Cardiac muscle cell (in vitro differentiated cells and primary cell): ENCODE results near the gene PNMA5. TPM values are rescaled to one million over a fixed set of nuclear protein-coding genes. Genes with fewer than 3 reads are reported as not detected.
A peak's percentile ranks its signal among the peaks of the same experiment; 100 is the strongest.
"Not testable (repeated sequence)": the region's sequence is repeated elsewhere in the genome, so short reads cannot be mapped to it uniquely, and the experiment has no call there.

ENCODE experiments used
- DNase-seq, 2 donors: peaks; one replicate each; pipeline versions ENCODE4 v3.0.0 to v3.0.0-alpha.2; 2010 to 2017; ENCODE audit warnings: low read depth in 1 of 2, low spot score in 1 of 2
- H3K27ac ChIP-seq: fragments of 200-600 bp; sonication (generic); 2 replicates; pipeline ENCODE4 v1.5.1; 2016
- H3K27me3 ChIP-seq: fragments of 200-600 bp; sonication (generic); 2 replicates; pipeline ENCODE4 v1.6.0; 2016; ENCODE audit warnings: control low read depth
- H3K36me3 ChIP-seq: fragments of 200-600 bp; sonication (generic); 2 replicates; pipeline ENCODE4 v1.5.1; 2016; ENCODE audit warnings: control low read depth
- H3K4me1 ChIP-seq: fragments of 200-600 bp; sonication (generic); 2 replicates; pipeline ENCODE4 v1.8.1; 2017; ENCODE audit warnings: low read depth, mild to moderate bottlenecking, mixed run types
- H3K4me3 ChIP-seq: fragments of 200-600 bp; sonication (generic); 2 replicates; pipeline ENCODE4 v1.5.1; 2016; ENCODE audit warnings: mild to moderate bottlenecking
- H3K9me3 ChIP-seq: fragments of 200-600 bp; sonication (generic); 2 replicates; pipeline ENCODE4 v1.5.1; 2017; ENCODE audit warnings: low read depth, mild to moderate bottlenecking, control low read depth
- CTCF ChIP-seq: IDR thresholded peaks from 2 replicates; pipeline ENCODE4 v1.5.1; 2012; ENCODE audit warnings: low read depth, mild to moderate bottlenecking, low read length
- polyA plus RNA-seq: library from polyadenylated mRNA; unstranded; fragments of >200 nt; fragmentation: Nextera tagmentation; extraction: Ambion mirVana; gene quantifications from 2 replicates; pipeline ENCODE4 v1.2.1, GENCODE V29; 2016
- total RNA-seq: library from RNA; depleted of rRNA; stranded (reverse); fragments of >200 nt; gene quantifications from 2 replicates; pipeline ENCODE4 v1.2.3, GENCODE V29; 2016

PNMA5 gene
- total and polyA plus RNA-seq, 2 experiments from 2014 or later: not detected

GRCh38 chrX:152991123-152991522 lies 2.8 kb downstream of the PNMA5 start:
- no peaks in the 10 kb centered on the region for H3K9me3 ChIP-seq
- H3K36me3 ChIP-seq: no peaks in the 10 kb centered on the region
- DNase-seq: no peak
- TF ChIP-seq CTCF: no peak
- H3K27ac ChIP-seq: no peak overlapping the region
- H3K4me3 ChIP-seq: no peak overlapping the region
- H3K4me1 ChIP-seq: no peaks in the 10 kb centered on the region
- H3K27me3 ChIP-seq: no peaks in the 10 kb centered on the region

- Histone ChIP-seq H3K36me3 (no peaks in the 10 kb centered on the region), H3K4me1 (no peaks in the 10 kb centered on the region), H3K4me3 (no peak overlapping the region), H3K27ac (no peak overlapping the region), H3K9me3 (no peaks in the 10 kb centered on the region), H3K27me3 (no peaks in the 10 kb centered on the region)
- peak in 1 of 2 donors; percentile 38 for DNase-seq
- no peak for TF ChIP-seq CTCF
Observed at GRCh38 chrX:152989292-152989658, 4.6 kb downstream of the PNMA5 start.

GRCh38 chrX:152988536-152989291 lies 5.2 kb downstream of the PNMA5 start:
- H3K4me1 ChIP-seq: no peaks in the 10 kb centered on the region
- no peak overlapping the region for H3K27ac ChIP-seq
- no peak overlapping the region for H3K4me3 ChIP-seq
- H3K9me3 ChIP-seq: no peaks in the 10 kb centered on the region
- H3K36me3 ChIP-seq: no peaks in the 10 kb centered on the region
- TF ChIP-seq CTCF: no peak
- no peaks in the 10 kb centered on the region for H3K27me3 ChIP-seq
- no peak for DNase-seq

GRCh38 chrX:152987801-152988200 lies 6.1 kb downstream of the PNMA5 start:
- H3K4me1 ChIP-seq: no peaks in the 10 kb centered on the region
- H3K27ac ChIP-seq: no peak overlapping the region
- no peak overlapping the region for H3K4me3 ChIP-seq
- no peak for DNase-seq
- no peaks in the 10 kb centered on the region for H3K9me3 ChIP-seq
- H3K36me3 ChIP-seq: no peaks in the 10 kb centered on the region
- TF ChIP-seq CTCF: no peak
- H3K27me3 ChIP-seq: no peaks in the 10 kb centered on the region

- not testable (repeated sequence) for H3K9me3 ChIP-seq, H3K27me3 ChIP-seq, H3K36me3 ChIP-seq, H3K4me1 ChIP-seq, H3K27ac ChIP-seq, DNase-seq, H3K4me3 ChIP-seq
Observed at GRCh38 chrX:152987156-152987555, 6.8 kb downstream of the PNMA5 start.

DNA sequence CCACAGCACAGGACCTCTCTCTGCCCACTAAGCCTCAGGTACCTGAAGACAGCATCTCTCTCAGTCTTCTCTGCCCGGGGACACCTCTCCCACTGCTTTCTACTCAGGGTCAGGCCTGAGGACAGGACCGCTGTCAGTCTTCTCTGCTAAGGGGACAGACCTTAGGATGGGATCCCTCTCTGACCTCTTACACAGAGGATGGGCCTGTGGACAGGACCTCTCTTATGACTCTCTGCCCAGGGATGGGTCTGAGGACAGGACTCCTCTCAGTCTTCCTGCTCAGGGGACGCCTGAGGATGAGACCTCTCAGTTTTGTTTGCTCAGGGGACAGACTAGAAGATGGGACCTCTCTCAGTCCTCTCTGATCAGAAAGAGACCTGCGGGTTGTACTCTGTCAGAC lies 8.5 kb downstream of the PNMA5 start:
- H3K4me1 ChIP-seq, H3K27ac ChIP-seq, H3K36me3 ChIP-seq, H3K27me3 ChIP-seq, H3K4me3 ChIP-seq, H3K9me3 ChIP-seq, DNase-seq: not testable (repeated sequence)
